HEK293 (cell line): Measurements from ENCODE around the gene QPCT.

ENCODE experiments used
- CTCF ChIA-PET: fragments of 350-600 bp; formaldehyde crosslinking; extraction: SDS; loops from one replicate; lab custom pipeline; 2021; ENCODE audit warnings: antibody characterized with exemption; lab: Yijun Ruan, JAX
- POLR2A ChIA-PET: fragments of 300-600 bp; formaldehyde crosslinking; extraction: SDS; loops from one replicate; lab custom pipeline; 2020; ENCODE audit warnings: antibody characterized with exemption, inconsistent platforms; lab: Yijun Ruan, JAX
- H3K27ac ChIP-seq: fragments of 200-500 bp; sonication (Bioruptor generic); 2 replicates; pipeline ENCODE4 v1.5.1; 2014; ENCODE audit warnings: low read depth, low read length, control low read depth, inconsistent platforms; ENCODE audit errors: extremely low read depth
- H3K36me3 ChIP-seq, 2 experiments: fragments of 200-500 bp in 1 of 2; sonication (Bioruptor generic) in 1 of 2; 1 replicate in 1 of 2; 2 replicates in 1 of 2; pipeline ENCODE4 v1.5.1; 2014 to 2017; ENCODE audit warnings: inconsistent platforms in 2 of 2, low read length in 2 of 2; ENCODE audit not compliant: control insufficient read depth in 2 of 2, insufficient read depth in 1 of 2
- H3K4me1 ChIP-seq: fragments of 200-500 bp; sonication (Bioruptor generic); 2 replicates; pipeline ENCODE4 v1.5.1; 2014; ENCODE audit warnings: mild to moderate bottlenecking, low read length, inconsistent platforms; ENCODE audit not compliant: control insufficient read depth, insufficient read depth
- H3K4me3 ChIP-seq: 2 replicates; pipeline ENCODE4 v1.5.1; 2011; ENCODE audit warnings: low read depth, mild to moderate bottlenecking, control low read depth, low read length, moderate library complexity
- H3K9me3 ChIP-seq: fragments of 200-500 bp; sonication (Bioruptor generic); 2 replicates; pipeline ENCODE4 v1.5.1; 2014; ENCODE audit warnings: low read depth, low read length, inconsistent platforms; ENCODE audit not compliant: control insufficient read depth, insufficient read depth
- KLF1 ChIP-seq: fragments of 450-650 bp; formaldehyde crosslinking; IDR thresholded peaks from 2 replicates; pipeline ENCODE4 v1.5.1; 2016; ENCODE audit warnings: missing biosample characterization, missing genetic modification characterization
- ZNF16 ChIP-seq: fragments of 450-650 bp; formaldehyde crosslinking; IDR thresholded peaks from 2 replicates; pipeline ENCODE4 v1.5.1; 2016; ENCODE audit warnings: low read depth, missing biosample characterization, missing genetic modification characterization
- ZNF174 ChIP-seq: fragments of 450-650 bp; formaldehyde crosslinking; IDR thresholded peaks from 2 replicates; pipeline ENCODE4 v1.5.0; 2017; ENCODE audit warnings: missing biosample characterization, mild to moderate bottlenecking, missing genetic modification characterization
- ZNF2 ChIP-seq: fragments of 450-650 bp; formaldehyde crosslinking; IDR thresholded peaks from 2 replicates; pipeline ENCODE4 v1.5.1; 2016; ENCODE audit warnings: missing biosample characterization, missing genetic modification characterization
- ZNF239 ChIP-seq: fragments of 450-650 bp; formaldehyde crosslinking; IDR thresholded peaks from 2 replicates; pipeline ENCODE4 v1.5.1; 2016; ENCODE audit warnings: missing biosample characterization, missing genetic modification characterization
- ZNF274 ChIP-seq, 2 experiments: fragments of 200-500 bp in 1 of 2; fragments of 450-650 bp in 1 of 2; sonication (Bioruptor generic) in 1 of 2; formaldehyde crosslinking in 1 of 2; IDR thresholded peaks; 2 replicates each; pipeline versions ENCODE4 v1.5.1 to v1.6.1; 2014 to 2016; ENCODE audit warnings: borderline replicate concordance in 1 of 2, inconsistent platforms in 1 of 2, low read length in 1 of 2, missing biosample characterization in 1 of 2, missing genetic modification characterization in 1 of 2
- ZNF341 ChIP-seq: fragments of 450-650 bp; formaldehyde crosslinking; IDR thresholded peaks from 2 replicates; pipeline ENCODE4; 2016; ENCODE audit warnings: low read depth, missing biosample characterization, missing genetic modification characterization
- ZNF366 ChIP-seq: fragments of 450-650 bp; formaldehyde crosslinking; conservative IDR thresholded peaks from 2 replicates; pipeline ENCODE4 v1.5.1; 2016; ENCODE audit warnings: missing biosample characterization, missing genetic modification characterization
- ZNF530 ChIP-seq: fragments of 450-650 bp; formaldehyde crosslinking; IDR thresholded peaks from 2 replicates; pipeline ENCODE4 v1.5.1; 2016; ENCODE audit warnings: low read depth, missing biosample characterization, missing genetic modification characterization
- ZNF624 ChIP-seq: fragments of 450-650 bp; formaldehyde crosslinking; IDR thresholded peaks from 2 replicates; pipeline ENCODE4 v1.5.1; 2017; ENCODE audit warnings: missing biosample characterization, missing genetic modification characterization
- ZNF670 ChIP-seq: fragments of 450-650 bp; formaldehyde crosslinking; IDR thresholded peaks from 2 replicates; pipeline ENCODE4 v1.5.1; 2016; ENCODE audit warnings: missing biosample characterization, missing genetic modification characterization, low read depth
- ZNF785 ChIP-seq: fragments of 450-650 bp; formaldehyde crosslinking; IDR thresholded peaks from 2 replicates; pipeline ENCODE4 v1.5.1; 2016; ENCODE audit warnings: missing biosample characterization, missing genetic modification characterization
- ZNF830 ChIP-seq: fragments of 450-650 bp; IDR thresholded peaks from 2 replicates; pipeline ENCODE4 v1.5.0; 2018; ENCODE audit warnings: missing biosample characterization, missing genetic modification characterization, low read depth, mild to moderate bottlenecking, moderate library complexity
- ZSCAN30 ChIP-seq: fragments of 450-650 bp; IDR thresholded peaks from 2 replicates; pipeline ENCODE4 v1.5.1; 2018; ENCODE audit warnings: missing biosample characterization, mild to moderate bottlenecking, missing genetic modification characterization, moderate library complexity
- TF ChIP-seq, protein P1 (sequence below): IDR thresholded peaks from 2 replicates; pipeline ENCODE4 v1.6.1; 2011; ENCODE audit warnings: mild to moderate bottlenecking, low read depth, low read length, borderline replicate concordance
- TF ChIP-seq, protein P2 (sequence below): fragments of 450-650 bp; formaldehyde crosslinking; IDR thresholded peaks from 2 replicates; pipeline ENCODE4 v1.5.1; 2016; ENCODE audit warnings: missing biosample characterization, missing genetic modification characterization
- TF ChIP-seq, protein P3 (sequence below): fragments of 450-650 bp; formaldehyde crosslinking; conservative IDR thresholded peaks from 2 replicates; pipeline ENCODE4 v1.5.1; 2016; ENCODE audit warnings: low read depth, missing biosample characterization, missing genetic modification characterization
- TF ChIP-seq, protein P4 (sequence below): fragments of 450-650 bp; formaldehyde crosslinking; IDR thresholded peaks from 2 replicates; pipeline ENCODE4 v1.5.1; 2016; ENCODE audit warnings: missing biosample characterization, missing genetic modification characterization
- TF ChIP-seq, protein P5 (sequence below): fragments of 450-650 bp; formaldehyde crosslinking; IDR thresholded peaks from 2 replicates; pipeline ENCODE4 v1.5.1; 2016; ENCODE audit warnings: missing biosample characterization, missing genetic modification characterization
- TF ChIP-seq, protein P6 (sequence below): fragments of 450-650 bp; formaldehyde crosslinking; IDR thresholded peaks from 2 replicates; pipeline ENCODE4 v1.5.1; 2016; ENCODE audit warnings: missing biosample characterization, missing genetic modification characterization

Gene QPCT

DNA sequence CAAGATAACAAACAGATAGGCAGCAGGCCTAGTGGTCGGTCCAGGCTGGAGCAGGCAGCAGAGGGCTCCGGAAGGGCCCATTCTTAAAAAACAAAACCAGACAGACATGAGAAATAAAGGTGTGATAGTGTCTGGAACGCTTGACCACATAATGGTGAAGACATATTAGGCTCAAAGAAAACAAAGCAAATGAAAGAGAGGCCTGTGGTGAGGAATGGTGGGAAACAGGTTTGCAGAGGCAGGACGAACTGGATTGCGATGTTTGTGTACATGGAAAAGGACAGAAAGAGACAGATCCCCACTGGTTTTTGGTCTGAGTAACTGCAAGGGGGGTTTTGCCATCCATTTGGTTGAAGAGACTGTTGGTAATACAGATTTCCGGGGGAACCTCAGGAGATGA lies 19.9 kb downstream of the QPCT start (continued):
- TF ChIP-seq ZSCAN30 (tag by site-specific recombination) (no peak), ZNF624 (tag by site-specific recombination) (no peak)

DNA sequence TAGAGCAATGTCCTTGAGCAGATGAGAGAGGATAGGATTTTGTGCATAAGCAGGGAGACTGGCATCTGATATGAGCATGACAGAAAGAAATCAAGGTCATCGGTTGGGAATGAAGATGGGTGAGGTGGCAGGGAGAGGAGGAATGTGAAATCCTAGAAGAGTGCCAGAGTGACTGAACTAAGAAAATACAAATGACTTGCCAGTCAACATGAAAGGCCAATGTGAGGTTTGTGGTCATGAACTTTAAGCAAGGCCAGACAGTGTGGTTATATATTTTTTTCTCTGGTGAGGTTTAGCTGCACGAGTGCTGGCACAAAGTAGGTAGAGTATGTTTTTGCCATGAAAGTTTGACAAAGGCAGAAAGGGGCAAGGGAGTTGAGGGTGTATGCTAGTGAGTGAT lies 21.2 kb downstream of the QPCT start:
- H3K27ac ChIP-seq, result no peak overlapping the region
- TF ChIP-seq KLF1 (tag by site-specific recombination), result no peak
- no peak for TF ChIP-seq ZNF530
- POLR2A ChIA-PET, result no interaction called here
- H3K4me1 ChIP-seq, result no peaks in the 10 kb centered on the region
- peaks cover 0 to 7% of the 10 kb centered on the region in 2 experiments; a peak in 1 of 3 replicates for H3K36me3 ChIP-seq
- no peak overlapping the region for H3K4me3 ChIP-seq
- CTCF ChIA-PET, result no interaction called here
- H3K9me3 ChIP-seq, result no peaks in the 10 kb centered on the region

DNA sequence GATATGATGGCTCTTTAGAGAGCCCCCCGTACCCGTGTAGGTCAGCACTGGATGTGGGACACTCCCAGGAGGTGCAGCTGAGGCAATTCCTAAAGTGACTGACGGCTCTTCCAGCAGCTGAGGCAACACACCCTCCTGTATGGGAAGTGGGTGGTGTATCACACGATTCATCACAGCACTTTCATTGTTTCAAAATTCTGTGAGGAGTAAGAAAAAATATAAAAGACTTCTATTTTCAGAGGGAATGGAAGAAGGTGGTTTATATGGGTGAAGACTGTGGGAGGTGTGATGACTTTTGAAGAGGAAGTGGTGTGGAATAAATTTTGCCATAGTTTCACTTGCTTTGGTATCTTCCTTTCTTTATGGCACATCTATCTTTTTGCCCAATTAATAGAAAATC lies 22.3 kb downstream of the QPCT start:
- peaks cover 0 to 6% of the 10 kb centered on the region in 2 experiments; a peak in 1 of 3 replicates for H3K36me3 ChIP-seq
- H3K4me3 ChIP-seq, result no peak overlapping the region
- H3K4me1 ChIP-seq, result no peaks in the 10 kb centered on the region
- TF ChIP-seq ZNF16 (tag by site-specific recombination) (no peak), ZNF341 (peak; percentile 47; the same call in 1 of the 2 replicates)
- ChIA-PET CTCF (no interaction called here), POLR2A (no interaction called here)
- no peak overlapping the region for H3K27ac ChIP-seq
- no peaks in the 10 kb centered on the region for H3K9me3 ChIP-seq

DNA sequence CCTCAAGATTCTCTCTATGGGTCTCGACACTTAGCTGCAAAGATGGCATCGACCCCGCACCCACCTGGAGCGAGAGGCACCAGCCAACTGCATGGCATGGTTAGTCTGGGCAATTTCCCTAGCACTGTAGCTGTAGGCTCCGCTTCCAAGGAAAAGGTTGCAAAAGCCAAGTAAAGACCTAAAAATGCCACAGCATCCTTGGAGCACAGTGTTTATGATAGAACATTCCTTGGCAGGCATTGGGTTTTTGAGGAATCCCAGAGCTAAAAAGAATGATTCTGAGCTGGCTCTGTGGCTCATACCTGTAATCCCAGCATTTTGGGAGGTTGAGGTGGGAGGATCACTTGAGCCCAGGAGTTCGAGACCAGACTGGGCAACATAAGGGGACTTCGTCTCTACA lies 22.9 kb downstream of the QPCT start:
- ChIA-PET POLR2A (no interaction called here), CTCF (no interaction called here)
- Histone ChIP-seq H3K4me1 (no peaks in the 10 kb centered on the region), H3K36me3 (peaks cover 0 to 6% of the 10 kb centered on the region in 2 experiments; a peak in 1 of 3 replicates), H3K9me3 (no peaks in the 10 kb centered on the region), H3K27ac (no peak overlapping the region), H3K4me3 (no peak overlapping the region)
- TF ChIP-seq ZNF274 (IDR thresholded peaks at IDR 0.05; ENCODE audit: low read length), result no peak
- TF ChIP-seq ZNF274 (tag by site-specific recombination; IDR thresholded peaks at IDR 0.05; ENCODE audit: borderline replicate concordance), result no peak
- TF ChIP-seq ZNF670 (tag by site-specific recombination), result no peak
- no peak for TF ChIP-seq ZNF239
- TF ChIP-seq ZNF2 (tag by site-specific recombination), result no peak
- TF ChIP-seq ZNF366, result no peak
- no peak for TF ChIP-seq ZNF785 (tag by site-specific recombination)
- TF ChIP-seq, protein P1, sequence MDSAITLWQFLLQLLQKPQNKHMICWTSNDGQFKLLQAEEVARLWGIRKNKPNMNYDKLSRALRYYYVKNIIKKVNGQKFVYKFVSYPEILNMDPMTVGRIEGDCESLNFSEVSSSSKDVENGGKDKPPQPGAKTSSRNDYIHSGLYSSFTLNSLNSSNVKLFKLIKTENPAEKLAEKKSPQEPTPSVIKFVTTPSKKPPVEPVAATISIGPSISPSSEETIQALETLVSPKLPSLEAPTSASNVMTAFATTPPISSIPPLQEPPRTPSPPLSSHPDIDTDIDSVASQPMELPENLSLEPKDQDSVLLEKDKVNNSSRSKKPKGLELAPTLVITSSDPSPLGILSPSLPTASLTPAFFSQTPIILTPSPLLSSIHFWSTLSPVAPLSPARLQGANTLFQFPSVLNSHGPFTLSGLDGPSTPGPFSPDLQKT, result no peak
- TF ChIP-seq ZNF830, result no peak
- TF ChIP-seq, protein P2, sequence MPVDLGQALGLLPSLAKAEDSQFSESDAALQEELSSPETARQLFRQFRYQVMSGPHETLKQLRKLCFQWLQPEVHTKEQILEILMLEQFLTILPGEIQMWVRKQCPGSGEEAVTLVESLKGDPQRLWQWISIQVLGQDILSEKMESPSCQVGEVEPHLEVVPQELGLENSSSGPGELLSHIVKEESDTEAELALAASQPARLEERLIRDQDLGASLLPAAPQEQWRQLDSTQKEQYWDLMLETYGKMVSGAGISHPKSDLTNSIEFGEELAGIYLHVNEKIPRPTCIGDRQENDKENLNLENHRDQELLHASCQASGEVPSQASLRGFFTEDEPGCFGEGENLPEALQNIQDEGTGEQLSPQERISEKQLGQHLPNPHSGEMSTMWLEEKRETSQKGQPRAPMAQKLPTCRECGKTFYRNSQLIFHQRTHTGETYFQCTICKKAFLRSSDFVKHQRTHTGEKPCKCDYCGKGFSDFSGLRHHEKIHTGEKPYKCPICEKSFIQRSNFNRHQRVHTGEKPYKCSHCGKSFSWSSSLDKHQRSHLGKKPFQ (tag by site-specific recombination), result no peak
- TF ChIP-seq, protein P3, sequence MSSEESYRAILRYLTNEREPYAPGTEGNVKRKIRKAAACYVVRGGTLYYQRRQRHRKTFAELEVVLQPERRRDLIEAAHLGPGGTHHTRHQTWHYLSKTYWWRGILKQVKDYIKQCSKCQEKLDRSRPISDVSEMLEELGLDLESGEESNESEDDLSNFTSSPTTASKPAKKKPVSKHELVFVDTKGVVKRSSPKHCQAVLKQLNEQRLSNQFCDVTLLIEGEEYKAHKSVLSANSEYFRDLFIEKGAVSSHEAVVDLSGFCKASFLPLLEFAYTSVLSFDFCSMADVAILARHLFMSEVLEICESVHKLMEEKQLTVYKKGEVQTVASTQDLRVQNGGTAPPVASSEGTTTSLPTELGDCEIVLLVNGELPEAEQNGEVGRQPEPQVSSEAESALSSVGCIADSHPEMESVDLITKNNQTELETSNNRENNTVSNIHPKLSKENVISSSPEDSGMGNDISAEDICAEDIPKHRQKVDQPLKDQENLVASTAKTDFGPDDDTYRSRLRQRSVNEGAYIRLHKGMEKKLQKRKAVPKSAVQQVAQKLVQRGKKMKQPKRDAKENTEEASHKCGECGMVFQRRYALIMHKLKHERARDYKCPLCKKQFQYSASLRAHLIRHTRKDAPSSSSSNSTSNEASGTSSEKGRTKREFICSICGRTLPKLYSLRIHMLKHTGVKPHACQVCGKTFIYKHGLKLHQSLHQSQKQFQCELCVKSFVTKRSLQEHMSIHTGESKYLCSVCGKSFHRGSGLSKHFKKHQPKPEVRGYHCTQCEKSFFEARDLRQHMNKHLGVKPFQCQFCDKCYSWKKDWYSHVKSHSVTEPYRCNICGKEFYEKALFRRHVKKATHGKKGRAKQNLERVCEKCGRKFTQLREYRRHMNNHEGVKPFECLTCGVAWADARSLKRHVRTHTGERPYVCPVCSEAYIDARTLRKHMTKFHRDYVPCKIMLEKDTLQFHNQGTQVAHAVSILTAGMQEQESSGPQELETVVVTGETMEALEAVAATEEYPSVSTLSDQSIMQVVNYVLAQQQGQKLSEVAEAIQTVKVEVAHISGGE, result no peak
- TF ChIP-seq, protein P4, sequence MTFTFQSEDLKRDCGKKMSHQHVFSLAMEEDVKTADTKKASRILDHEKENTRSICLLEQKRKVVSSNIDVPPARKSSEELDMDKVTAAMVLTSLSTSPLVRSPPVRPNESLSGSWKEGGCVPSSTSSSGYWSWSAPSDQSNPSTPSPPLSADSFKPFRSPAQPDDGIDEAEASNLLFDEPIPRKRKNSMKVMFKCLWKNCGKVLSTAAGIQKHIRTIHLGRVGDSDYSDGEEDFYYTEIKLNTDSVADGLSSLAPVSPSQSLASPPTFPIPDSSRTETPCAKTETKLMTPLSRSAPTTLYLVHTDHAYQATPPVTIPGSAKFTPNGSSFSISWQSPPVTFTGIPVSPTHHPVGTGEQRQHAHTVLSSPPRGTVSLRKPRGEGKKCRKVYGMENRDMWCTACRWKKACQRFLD (tag by site-specific recombination), result no peak
- TF ChIP-seq, protein P5, sequence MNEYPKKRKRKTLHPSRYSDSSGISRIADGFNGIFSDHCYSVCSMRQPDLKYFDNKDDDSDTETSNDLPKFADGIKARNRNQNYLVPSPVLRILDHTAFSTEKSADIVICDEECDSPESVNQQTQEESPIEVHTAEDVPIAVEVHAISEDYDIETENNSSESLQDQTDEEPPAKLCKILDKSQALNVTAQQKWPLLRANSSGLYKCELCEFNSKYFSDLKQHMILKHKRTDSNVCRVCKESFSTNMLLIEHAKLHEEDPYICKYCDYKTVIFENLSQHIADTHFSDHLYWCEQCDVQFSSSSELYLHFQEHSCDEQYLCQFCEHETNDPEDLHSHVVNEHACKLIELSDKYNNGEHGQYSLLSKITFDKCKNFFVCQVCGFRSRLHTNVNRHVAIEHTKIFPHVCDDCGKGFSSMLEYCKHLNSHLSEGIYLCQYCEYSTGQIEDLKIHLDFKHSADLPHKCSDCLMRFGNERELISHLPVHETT (tag by site-specific recombination), result no peak
- TF ChIP-seq, protein P6, sequence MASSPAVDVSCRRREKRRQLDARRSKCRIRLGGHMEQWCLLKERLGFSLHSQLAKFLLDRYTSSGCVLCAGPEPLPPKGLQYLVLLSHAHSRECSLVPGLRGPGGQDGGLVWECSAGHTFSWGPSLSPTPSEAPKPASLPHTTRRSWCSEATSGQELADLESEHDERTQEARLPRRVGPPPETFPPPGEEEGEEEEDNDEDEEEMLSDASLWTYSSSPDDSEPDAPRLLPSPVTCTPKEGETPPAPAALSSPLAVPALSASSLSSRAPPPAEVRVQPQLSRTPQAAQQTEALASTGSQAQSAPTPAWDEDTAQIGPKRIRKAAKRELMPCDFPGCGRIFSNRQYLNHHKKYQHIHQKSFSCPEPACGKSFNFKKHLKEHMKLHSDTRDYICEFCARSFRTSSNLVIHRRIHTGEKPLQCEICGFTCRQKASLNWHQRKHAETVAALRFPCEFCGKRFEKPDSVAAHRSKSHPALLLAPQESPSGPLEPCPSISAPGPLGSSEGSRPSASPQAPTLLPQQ (tag by site-specific recombination), result no peak
- no peak for TF ChIP-seq ZNF174 (tag by site-specific recombination)
